Measurements from ENCODE around the gene QSOX2. TPM values are rescaled to one million over a fixed set of nuclear protein-coding genes. Genes with fewer than 3 reads are reported as not detected.
"Not testable (repeated sequence)": the region's sequence is repeated elsewhere in the genome, so short reads cannot be mapped to it uniquely, and the experiment has no call there.

Gene QSOX2
- polyA plus RNA-seq, 4 donors, result 1.4 to 11.0 (median 4.3) TPM

GRCh38 chr9:136270173-136270705 lies 24.6 kb upstream of the QSOX2 start:
- Histone ChIP-seq H3K4me3 (ENCODE audit: low read depth in 1 of 3, low read length in 3 of 3) (no peak overlapping the region), H3K27ac (ENCODE audit: low read depth in 1 of 3, low read length in 2 of 3) (no peak overlapping the region), H3K9me3 (ENCODE audit: control insufficient read depth in 2 of 2, insufficient read depth in 1 of 2, low read depth in 1 of 2, low read length in 1 of 2) (no peaks in the 10 kb centered on the region), H3K4me1 (ENCODE audit: control insufficient read depth in 3 of 3, insufficient read depth in 2 of 3, low read depth in 1 of 3, low read length in 2 of 3) (peaks cover 0 to 9% (median 0%) of the 10 kb centered on the region in 3 donors), H3K27me3 (ENCODE audit: control insufficient read depth in 3 of 3, insufficient read depth in 3 of 3, low read length in 3 of 3) (peaks cover 0 to 20% (median under 1%) of the 10 kb centered on the region in 3 donors), H3K36me3 (ENCODE audit: control insufficient read depth in 3 of 3, insufficient read depth in 2 of 3, low read depth in 1 of 3, low read length in 3 of 3) (no peaks in the 10 kb centered on the region)
- WGBS, 3 donors, result 80 to 82% (median 81%) methylated on average over 13 of the region's 13 CpGs
- no peak for DNase-seq
- FAIRE-seq, result no peak

- Histone ChIP-seq H3K36me3 (ENCODE audit: control insufficient read depth in 3 of 3, insufficient read depth in 2 of 3, low read depth in 1 of 3, low read length in 3 of 3) (no peaks in the 10 kb centered on the region), H3K9me3 (ENCODE audit: control insufficient read depth in 2 of 2, insufficient read depth in 1 of 2, low read depth in 1 of 2, low read length in 1 of 2) (no peaks in the 10 kb centered on the region), H3K27ac (ENCODE audit: low read depth in 1 of 3, low read length in 2 of 3) (no peak overlapping the region), H3K27me3 (ENCODE audit: control insufficient read depth in 3 of 3, insufficient read depth in 3 of 3, low read length in 3 of 3) (peaks cover 0 to 18% (median 0%) of the 10 kb centered on the region in 3 donors), H3K4me1 (ENCODE audit: control insufficient read depth in 3 of 3, insufficient read depth in 2 of 3, low read depth in 1 of 3, low read length in 2 of 3) (peaks cover 0 to 9% (median 0%) of the 10 kb centered on the region in 3 donors), H3K4me3 (ENCODE audit: low read depth in 1 of 3, low read length in 3 of 3) (no peak overlapping the region)
- FAIRE-seq (no peak), DNase-seq (no peak)
- 55 to 72% (median 64%) methylated on average over 6 of the region's 6 CpGs for WGBS, 3 donors
Observed at GRCh38 chr9:136268735-136269134, 23.1 kb upstream of the QSOX2 start.

- FAIRE-seq (no peak), DNase-seq (peak in 1 of 2 donors; percentile 21)
- Histone ChIP-seq H3K27ac (ENCODE audit: low read depth in 1 of 3, low read length in 2 of 3) (no peak overlapping the region), H3K36me3 (ENCODE audit: control insufficient read depth in 3 of 3, insufficient read depth in 2 of 3, low read depth in 1 of 3, low read length in 3 of 3) (no peaks in the 10 kb centered on the region), H3K9me3 (ENCODE audit: control insufficient read depth in 2 of 2, insufficient read depth in 1 of 2, low read depth in 1 of 2, low read length in 1 of 2) (no peaks in the 10 kb centered on the region), H3K27me3 (ENCODE audit: control insufficient read depth in 3 of 3, insufficient read depth in 3 of 3, low read length in 3 of 3) (peaks cover 0 to 18% (median 0%) of the 10 kb centered on the region in 3 donors), H3K4me3 (ENCODE audit: low read depth in 1 of 3, low read length in 3 of 3) (no peak overlapping the region), H3K4me1 (ENCODE audit: control insufficient read depth in 3 of 3, insufficient read depth in 2 of 3, low read depth in 1 of 3, low read length in 2 of 3) (peaks cover 0 to 9% (median 0%) of the 10 kb centered on the region in 3 donors)
- WGBS, 3 donors, result 39 to 55% (median 42%) methylated on average over 6 of the region's 6 CpGs
Observed at GRCh38 chr9:136268318-136268717, 22.7 kb upstream of the QSOX2 start.

GRCh38 chr9:136267261-136268111 lies 21.9 kb upstream of the QSOX2 start:
- no peaks in the 10 kb centered on the region for H3K36me3 ChIP-seq (ENCODE audit: control insufficient read depth in 3 of 3, insufficient read depth in 2 of 3, low read depth in 1 of 3, low read length in 3 of 3)
- H3K4me1 ChIP-seq (ENCODE audit: control insufficient read depth in 3 of 3, insufficient read depth in 2 of 3, low read depth in 1 of 3, low read length in 2 of 3), result peaks cover 0 to 9% (median 0%) of the 10 kb centered on the region in 3 donors
- H3K27ac ChIP-seq (ENCODE audit: low read depth in 1 of 3, low read length in 2 of 3), result peak overlapping the region in 1 of 3 donors; percentile 57
- WGBS, 3 donors, result 12 to 15% (median 13%) methylated on average over 50 to 60 of the region's 60 CpGs
- H3K9me3 ChIP-seq (ENCODE audit: control insufficient read depth in 2 of 2, insufficient read depth in 1 of 2, low read depth in 1 of 2, low read length in 1 of 2), result no peaks in the 10 kb centered on the region
- DNase-seq (peak; percentile 70 to 76), FAIRE-seq (no peak)
- H3K27me3 ChIP-seq (ENCODE audit: control insufficient read depth in 3 of 3, insufficient read depth in 3 of 3, low read length in 3 of 3), result peaks cover 0 to 18% (median 0%) of the 10 kb centered on the region in 3 donors
- H3K4me3 ChIP-seq (ENCODE audit: low read depth in 1 of 3, low read length in 3 of 3), result peak overlapping the region in 2 of 3 donors; percentile 39 to 41

DNA sequence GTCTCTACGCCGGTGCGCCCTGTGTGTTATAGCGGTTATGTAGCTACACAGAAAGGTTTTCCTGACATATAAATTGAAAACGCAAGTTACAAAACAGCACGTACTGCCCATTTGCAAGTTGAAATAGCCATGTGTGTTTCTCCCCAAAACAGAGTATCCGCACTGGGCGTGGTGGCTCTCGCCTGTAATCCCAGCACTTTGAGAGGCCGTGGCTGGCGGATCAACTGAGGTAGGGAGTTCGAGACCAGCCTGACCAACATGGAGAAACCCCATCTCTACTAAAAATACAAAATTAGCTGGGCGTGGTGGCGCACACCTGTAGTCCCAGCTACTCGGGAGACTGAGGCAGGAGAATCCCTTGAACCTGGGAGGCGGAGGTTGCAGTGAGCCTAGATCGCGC lies 21.0 kb upstream of the QSOX2 start:
- H3K36me3 ChIP-seq (ENCODE audit: control insufficient read depth in 3 of 3, insufficient read depth in 2 of 3, low read depth in 1 of 3, low read length in 3 of 3); DNase-seq; H3K9me3 ChIP-seq (ENCODE audit: control insufficient read depth in 2 of 2, insufficient read depth in 1 of 2, low read depth in 1 of 2, low read length in 1 of 2); H3K27ac ChIP-seq (ENCODE audit: low read depth in 1 of 3, low read length in 2 of 3); FAIRE-seq; H3K4me3 ChIP-seq (ENCODE audit: low read depth in 1 of 3, low read length in 3 of 3); H3K4me1 ChIP-seq (ENCODE audit: control insufficient read depth in 3 of 3, insufficient read depth in 2 of 3, low read depth in 1 of 3, low read length in 2 of 3): not testable (repeated sequence)
- H3K27me3 ChIP-seq (ENCODE audit: control insufficient read depth in 3 of 3, insufficient read depth in 3 of 3, low read length in 3 of 3), result peaks cover 0 to 18% (median 0%) of the 10 kb centered on the region in 3 donors
- 81 to 87% (median 82%) methylated on average over 18 of the region's 18 CpGs for WGBS, 3 donors

GRCh38 chr9:136265561-136266355 lies 20.1 kb upstream of the QSOX2 start:
- peaks cover 0 to 9% (median 0%) of the 10 kb centered on the region in 3 donors for H3K4me1 ChIP-seq (ENCODE audit: control insufficient read depth in 3 of 3, insufficient read depth in 2 of 3, low read depth in 1 of 3, low read length in 2 of 3)
- DNase-seq (no peak), FAIRE-seq (no peak)
- no peak overlapping the region for H3K4me3 ChIP-seq (ENCODE audit: low read depth in 1 of 3, low read length in 3 of 3)
- no peaks in the 10 kb centered on the region for H3K36me3 ChIP-seq (ENCODE audit: control insufficient read depth in 3 of 3, insufficient read depth in 2 of 3, low read depth in 1 of 3, low read length in 3 of 3)
- no peak overlapping the region for H3K27ac ChIP-seq (ENCODE audit: low read depth in 1 of 3, low read length in 2 of 3)
- H3K9me3 ChIP-seq (ENCODE audit: control insufficient read depth in 2 of 2, insufficient read depth in 1 of 2, low read depth in 1 of 2, low read length in 1 of 2), result no peaks in the 10 kb centered on the region
- H3K27me3 ChIP-seq (ENCODE audit: control insufficient read depth in 3 of 3, insufficient read depth in 3 of 3, low read length in 3 of 3), result peaks cover 0 to 18% (median 0%) of the 10 kb centered on the region in 3 donors
- WGBS, 3 donors, result 78 to 88% (median 79%) methylated on average over 17 of the region's 17 CpGs

- no peaks in the 10 kb centered on the region for H3K9me3 ChIP-seq (ENCODE audit: control insufficient read depth in 2 of 2, insufficient read depth in 1 of 2, low read depth in 1 of 2, low read length in 1 of 2)
- H3K27ac ChIP-seq (ENCODE audit: low read depth in 1 of 3, low read length in 2 of 3), result no peak overlapping the region
- no peaks in the 10 kb centered on the region for H3K36me3 ChIP-seq (ENCODE audit: control insufficient read depth in 3 of 3, insufficient read depth in 2 of 3, low read depth in 1 of 3, low read length in 3 of 3)
- peaks cover 0 to 9% (median 0%) of the 10 kb centered on the region in 3 donors for H3K4me1 ChIP-seq (ENCODE audit: control insufficient read depth in 3 of 3, insufficient read depth in 2 of 3, low read depth in 1 of 3, low read length in 2 of 3)
- DNase-seq, result no peak
- no peak for FAIRE-seq
- peaks cover 0 to 15% (median 0%) of the 10 kb centered on the region in 3 donors for H3K27me3 ChIP-seq (ENCODE audit: control insufficient read depth in 3 of 3, insufficient read depth in 3 of 3, low read length in 3 of 3)
- 73 to 76% (median 75%) methylated on average over 24 of the region's 24 CpGs for WGBS, 3 donors
- H3K4me3 ChIP-seq (ENCODE audit: low read depth in 1 of 3, low read length in 3 of 3), result no peak overlapping the region
Observed at GRCh38 chr9:136264441-136265405, 19.1 kb upstream of the QSOX2 start.

Measured in small intestine (tissue), 7 donors.